Inflammatory macrophage treated with lipopolysaccharide for 1 hour (primary cell): Measurements from ENCODE around the gene EPHB1.
"Not testable (repeated sequence)": the region's sequence is repeated elsewhere in the genome, so short reads cannot be mapped to it uniquely, and the experiment has no call there.

ENCODE experiments used
- DNase-seq, 2 donors: peaks; one replicate each; pipeline ENCODE4 v3.0.0-alpha.2; 2020 to 2022

The EPHB1 gene

GRCh38 chr3:135014566-135014965 is 219.5 kb downstream of the EPHB1 start:
- no peak for DNase-seq

DNA sequence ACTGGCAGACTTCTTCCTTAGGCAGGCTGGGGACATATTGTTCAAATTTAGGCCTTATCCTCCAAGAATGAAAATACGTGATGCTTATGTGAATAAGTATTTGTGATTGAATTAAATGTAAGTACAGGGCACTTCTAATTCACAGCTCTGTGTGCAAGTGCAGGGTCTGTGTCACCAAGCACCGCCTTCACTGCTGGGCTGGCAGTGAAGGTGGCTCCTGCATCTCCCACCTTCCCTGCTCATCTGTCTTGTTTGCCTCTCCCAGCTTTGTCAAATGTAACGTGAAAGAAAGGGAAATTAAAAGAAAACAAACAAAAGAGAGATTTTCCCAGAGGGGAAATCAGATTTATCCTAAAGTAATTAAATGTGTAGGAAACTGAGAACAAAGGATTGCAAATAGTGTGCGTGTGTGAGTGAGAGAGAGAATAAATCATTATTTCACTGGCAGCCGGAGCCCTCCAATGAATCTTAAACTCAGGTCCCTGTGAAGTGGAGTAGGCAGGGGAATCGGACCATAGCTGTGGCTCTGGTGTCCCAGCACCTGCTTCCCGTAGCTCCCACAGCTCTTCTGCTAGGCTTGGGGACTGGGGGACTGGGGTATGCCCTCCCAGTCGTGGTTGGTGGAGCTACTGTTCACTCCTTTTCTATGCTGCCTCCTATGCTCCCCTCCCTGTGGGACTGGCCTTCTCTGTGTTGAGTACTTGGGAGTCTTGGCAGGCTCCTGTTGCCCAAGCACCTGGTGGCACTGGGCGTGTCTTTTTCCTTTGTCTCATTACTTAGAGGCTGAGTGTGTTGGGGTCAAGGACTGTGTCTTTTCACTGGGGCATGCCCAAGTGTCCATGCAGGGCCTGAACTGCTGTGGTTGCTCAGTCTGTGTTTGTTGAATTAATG is 222.2 kb downstream of the EPHB1 start:
- DNase-seq, result no peak

- DNase-seq, result no peak
Observed at GRCh38 chr3:135018149-135018923, 223.3 kb downstream of the EPHB1 start.

DNA sequence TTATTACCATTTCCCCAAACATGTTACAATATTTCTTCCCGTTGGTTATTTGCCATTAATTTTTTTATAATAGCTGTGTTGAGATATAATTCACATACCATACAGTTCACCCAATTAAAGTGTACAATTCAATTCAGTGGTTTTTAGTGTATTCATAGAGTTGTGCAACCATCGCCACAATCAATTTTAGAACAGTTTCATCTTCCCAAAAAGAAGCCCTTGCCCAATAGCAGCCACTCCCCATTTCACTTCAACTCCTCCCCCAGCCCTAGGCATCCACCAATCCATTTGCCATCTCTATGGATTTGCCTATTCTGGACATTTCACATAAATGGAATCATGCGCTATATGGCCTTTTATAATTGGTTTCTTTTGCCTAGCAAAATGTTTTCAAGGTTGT is 225.1 kb downstream of the EPHB1 start:
- peak; percentile 2 to 17 for DNase-seq

DNA sequence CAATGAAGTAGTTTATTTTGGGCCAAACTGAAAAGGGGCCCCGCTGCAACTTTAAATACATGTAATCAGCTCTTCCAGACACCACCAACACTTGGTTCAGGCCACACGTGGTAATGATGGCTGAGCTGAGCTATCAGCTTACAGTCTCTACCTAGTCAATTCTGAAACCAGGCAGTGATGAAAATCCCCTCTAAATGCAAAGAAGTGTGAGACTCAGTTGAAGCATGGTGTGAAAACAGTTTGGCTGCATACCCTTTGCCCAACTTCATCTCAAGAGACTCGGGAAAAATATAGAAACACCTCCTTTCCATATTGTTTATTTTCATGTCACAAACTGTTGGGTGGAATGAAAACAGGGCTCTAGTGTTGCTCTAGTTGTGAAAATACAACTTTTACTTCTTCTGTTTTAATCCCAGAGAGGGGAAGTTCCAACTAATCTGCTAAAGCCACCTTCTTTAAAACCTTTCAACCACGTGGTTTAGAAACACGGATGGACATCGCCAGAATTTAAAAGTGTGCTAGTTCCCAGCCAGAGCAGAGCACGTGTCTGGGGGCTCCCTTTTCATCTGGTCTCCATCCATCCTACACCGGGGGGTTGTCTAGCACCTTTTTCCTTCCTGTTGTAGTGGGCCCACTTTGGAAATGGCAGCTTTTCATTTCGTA is 229.1 kb downstream of the EPHB1 start:
- DNase-seq, result no peak

DNA sequence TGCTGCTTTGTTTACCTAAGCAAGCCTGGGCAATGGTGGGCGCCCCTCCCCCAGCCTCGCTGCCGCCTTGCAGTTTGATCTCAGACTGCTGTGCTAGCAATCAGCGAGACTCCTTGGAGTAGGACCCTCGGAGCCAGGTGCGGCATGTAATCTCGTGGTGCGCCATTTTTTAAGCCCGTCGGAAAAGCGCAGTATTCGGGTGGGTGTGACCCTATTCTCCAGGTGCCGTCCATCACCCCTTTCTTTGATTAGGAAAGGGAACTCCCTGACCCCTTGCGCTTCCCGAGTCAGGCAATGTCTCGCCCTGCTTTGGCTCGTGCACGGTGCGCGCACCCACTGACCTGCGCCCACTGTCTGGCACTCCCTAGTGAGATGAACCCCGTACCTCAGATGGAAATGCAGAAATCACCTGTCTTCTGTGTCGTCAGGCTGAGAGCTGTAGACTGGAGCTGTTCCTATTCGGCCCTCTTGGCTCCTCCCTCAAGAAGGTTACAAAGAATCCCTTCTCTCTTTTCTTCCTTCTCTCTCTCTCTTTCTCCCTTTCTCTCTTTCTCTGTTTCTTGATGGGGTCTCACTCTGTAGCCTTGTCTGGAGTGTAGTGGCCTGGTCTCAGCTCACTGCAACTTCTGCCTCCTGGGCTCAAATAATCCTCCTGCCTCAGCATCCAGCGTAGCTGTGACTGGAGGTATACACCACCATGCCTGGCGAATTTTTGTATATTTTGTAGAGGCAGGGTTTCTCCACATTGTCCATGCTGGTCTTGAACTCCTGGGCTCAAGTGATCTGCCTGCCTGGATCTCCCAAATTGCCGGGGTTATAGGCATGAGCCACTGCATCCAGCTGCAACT is 235.9 kb downstream of the EPHB1 start:
- not testable (repeated sequence) for DNase-seq

- DNase-seq, result no peak
Observed at GRCh38 chr3:135033737-135034136, 238.7 kb downstream of the EPHB1 start.

DNA sequence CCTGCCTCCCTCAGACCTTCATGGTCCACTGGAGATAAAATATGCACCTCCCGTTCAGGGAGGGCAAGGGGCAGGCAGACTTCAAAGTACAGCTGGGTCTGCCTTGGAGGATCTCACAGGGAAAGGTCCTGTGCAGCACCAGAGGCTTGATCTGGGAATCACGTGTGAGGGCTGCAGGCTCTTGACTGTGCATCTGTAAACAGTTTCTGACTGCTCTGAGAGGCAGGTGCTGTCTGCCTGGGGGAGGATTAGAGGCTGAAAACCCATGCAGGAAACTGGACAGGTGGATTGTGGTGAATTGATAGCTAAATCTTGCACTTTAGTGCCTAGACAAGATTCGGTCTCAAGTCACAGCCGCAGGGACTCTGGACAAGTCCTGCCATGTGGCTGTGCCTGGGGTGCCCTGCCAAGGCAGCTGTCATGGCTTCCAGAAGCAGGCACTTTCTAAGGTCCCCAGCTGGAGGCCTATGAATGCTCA is 239.3 kb downstream of the EPHB1 start:
- no peak for DNase-seq

DNA sequence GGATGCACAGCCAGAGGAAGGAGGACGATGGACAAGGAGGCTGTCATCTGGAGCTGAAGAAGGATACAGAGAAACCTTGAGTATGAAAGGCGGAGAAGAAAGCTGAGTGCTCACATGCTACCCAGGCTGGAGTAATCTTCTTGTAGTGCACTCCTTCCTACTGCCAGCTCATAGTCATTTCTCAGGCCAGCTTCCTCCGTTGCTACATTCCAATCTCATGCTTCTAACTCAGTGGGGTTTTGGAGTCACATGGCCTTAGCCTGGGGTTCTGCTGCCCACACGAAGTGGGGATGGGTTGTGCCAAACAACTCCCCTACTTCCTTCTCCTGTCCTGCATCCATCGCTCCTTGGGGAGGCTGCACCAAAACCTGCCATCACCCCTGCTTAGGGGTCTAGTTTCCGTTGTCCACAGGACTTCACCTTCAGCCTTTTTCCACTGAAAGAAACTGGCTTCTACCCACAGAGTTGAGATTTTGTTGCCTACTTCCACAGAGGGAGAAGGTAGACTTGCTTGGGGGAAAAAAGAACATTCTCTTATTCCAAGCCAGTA is 239.9 kb downstream of the EPHB1 start:
- peak; percentile 5 to 58 for DNase-seq

DNA sequence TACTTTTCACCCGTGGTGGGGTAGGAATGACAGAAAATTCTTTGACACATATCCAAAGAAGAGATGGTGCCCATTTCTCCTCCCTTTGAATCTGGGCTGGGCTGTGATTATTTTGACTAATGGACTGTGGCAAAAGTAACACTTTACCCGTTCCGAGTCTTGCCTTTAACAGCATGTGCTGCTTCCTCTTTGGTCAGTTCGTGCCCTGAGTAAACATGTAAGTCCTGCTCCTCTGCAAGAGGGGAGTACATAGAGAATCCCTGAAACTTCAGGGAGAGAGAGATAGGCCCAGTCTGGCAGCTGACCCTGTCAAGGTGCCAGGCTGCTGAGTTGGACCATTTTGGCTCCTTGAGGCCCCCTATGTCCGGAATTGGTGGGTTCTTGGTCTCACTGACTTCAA is 243.1 kb downstream of the EPHB1 start:
- no peak for DNase-seq

DNA sequence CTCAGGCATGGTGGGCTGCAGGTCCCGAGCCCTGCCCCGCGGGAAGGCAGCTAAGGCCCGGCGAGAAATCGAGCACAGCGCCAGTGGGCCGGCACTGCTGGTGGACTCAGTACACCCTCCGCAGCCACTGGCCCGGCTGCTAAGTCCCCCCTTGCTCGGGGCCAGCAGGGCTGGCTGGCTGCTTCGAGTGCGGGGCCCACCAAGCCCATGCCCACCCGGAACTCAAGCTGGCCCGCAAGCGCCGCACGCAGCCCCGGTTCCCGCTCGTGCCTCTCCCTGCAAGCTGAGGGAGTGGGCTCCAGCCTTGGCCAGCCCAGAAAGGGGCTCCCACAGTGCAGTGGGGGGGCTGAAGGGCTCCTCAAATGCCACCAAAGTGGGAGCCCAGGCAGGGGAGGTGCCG is 244.5 kb downstream of the EPHB1 start:
- not testable (repeated sequence) for DNase-seq

DNA sequence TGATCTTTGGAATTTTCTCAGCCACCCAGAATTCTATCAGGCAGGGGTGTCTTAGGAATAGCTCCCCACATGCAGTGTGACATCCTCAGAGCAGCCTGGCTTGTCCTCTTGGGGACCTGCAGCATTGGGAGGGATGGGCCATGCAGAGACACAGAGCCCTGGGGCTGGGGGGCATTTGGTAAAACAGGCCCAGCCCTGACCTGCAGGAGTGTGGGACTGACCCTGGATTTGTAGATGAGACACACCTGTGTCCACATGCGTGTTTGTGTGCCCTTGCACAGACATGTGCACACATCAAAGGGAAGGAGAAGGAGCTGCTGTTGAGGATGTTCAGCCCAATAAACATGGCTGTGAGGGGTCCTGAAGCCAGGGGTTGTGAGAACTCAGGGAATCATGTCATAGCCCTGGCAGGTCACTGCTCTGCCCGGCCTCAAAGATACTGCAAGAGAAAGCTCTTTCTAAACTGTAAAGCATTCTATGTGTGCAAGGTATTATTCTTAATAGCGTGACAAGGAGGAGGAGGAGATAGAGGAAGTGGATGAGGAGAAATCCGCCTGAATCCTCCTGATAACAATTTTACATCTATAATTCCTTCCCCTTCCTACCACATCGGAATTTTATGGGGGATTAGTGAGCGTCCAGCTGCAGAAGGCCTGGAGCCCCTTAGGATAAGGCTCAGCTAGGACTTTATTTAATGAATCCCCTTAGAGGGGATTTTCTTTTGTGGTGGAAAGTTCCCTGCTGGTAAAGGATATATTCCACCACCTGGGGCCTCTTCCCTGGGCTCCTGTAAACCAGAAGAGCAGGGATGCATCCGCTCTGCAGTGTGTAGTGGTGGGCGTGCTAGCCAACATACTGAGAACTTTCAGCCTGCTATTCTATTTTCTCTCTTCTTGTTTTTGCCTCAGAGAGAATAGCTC is 245.5 kb downstream of the EPHB1 start:
- no peak for DNase-seq

DNA sequence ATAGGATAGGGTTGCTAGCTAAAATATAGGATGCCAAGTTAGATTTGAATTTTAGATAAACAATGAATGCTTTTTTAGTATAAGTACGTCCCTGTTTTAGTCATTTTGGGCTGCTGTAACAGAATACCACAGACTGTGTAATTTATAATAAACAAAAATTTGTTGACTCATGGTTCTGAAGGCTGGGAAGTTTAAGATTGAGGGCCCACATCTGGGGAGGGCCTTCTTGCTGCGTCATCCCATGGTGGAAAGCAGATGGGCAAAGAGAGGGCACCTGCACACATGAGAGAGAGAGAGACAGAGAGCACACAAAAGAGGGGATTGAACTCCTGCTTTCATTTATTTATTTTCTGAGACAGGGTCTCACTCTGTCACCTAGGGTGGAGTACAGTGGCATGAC is 246.5 kb downstream of the EPHB1 start:
- DNase-seq, result no peak

DNA sequence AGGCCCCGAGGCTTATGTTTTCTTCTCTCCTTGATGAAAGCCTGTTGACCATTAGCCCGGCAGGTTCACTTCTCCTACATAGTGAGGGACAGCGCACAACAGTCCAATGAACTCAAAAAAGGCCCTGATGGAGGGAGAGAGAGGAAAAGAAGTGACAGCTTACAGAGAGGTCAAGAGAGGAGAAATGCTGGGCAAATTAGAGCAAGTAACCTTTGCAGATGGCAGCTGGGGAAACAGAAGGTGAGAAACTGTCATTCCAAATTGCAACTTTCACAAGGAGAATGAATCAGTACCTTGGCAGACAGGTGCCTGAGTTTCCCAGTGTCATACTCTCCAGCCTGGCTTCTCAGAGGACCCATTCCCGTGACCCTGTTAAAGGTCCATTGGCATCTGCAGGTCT is 252.0 kb downstream of the EPHB1 start:
- no peak for DNase-seq

GRCh38 chr3:135050536-135050935 is 255.5 kb downstream of the EPHB1 start:
- no peak for DNase-seq

- DNase-seq, result no peak
Observed at GRCh38 chr3:135051409-135051973, 256.4 kb downstream of the EPHB1 start.

DNA sequence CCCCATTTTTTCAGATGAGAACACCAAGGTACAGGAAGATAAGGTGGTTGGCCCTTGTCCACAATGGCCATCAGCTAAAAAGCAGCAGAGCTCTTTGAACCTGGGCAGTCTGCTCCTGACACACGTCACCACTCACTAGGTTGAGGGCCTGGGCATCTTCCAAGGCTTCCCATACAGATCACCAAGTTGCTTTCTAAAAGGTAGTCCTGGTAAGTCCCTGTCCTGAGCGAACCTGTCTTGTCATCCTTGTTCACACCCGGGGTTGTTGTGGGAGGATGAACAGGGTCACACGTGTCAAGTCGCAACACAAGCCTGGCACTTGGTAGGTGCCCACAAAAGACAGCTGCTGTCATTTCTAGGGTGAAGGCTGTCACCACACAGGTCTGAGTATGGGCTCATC is 260.4 kb downstream of the EPHB1 start:
- no peak for DNase-seq

- DNase-seq, result no peak
Observed at GRCh38 chr3:135056084-135056730, 261.1 kb downstream of the EPHB1 start.

DNA sequence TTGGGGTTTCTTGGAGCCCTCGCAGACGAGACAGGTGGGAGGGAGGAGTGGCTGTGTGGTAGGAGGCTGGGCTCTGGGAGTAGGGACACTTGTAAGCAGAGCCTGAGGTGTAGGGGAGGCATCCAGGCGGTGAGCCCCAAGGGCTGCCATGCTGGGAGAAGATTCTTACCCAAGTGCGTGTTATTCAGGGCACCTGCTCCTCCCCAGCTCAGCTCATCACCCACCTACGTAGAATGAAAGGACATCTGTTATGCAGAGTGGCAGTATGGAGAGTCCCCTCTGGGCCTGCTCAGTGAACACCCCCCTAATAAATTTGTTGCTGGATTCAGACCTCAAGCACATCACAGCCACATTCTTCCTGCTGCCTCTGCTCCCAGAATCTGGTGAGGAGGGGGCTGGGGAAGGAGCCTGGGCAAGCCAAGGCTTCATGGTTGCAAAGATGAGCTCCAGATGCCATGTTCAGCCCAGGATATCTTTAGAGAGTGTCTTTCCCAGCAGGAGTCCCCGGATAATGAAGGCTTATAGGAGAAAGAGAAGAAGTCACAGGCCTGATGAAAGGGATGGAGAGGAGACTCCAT is 261.8 kb downstream of the EPHB1 start:
- DNase-seq, result no peak

- no peak for DNase-seq
Observed at GRCh38 chr3:135057996-135058395, 262.9 kb downstream of the EPHB1 start.
